ENCODE results near the gene BICC1.

- TF ChIP-seq, protein P1, sequence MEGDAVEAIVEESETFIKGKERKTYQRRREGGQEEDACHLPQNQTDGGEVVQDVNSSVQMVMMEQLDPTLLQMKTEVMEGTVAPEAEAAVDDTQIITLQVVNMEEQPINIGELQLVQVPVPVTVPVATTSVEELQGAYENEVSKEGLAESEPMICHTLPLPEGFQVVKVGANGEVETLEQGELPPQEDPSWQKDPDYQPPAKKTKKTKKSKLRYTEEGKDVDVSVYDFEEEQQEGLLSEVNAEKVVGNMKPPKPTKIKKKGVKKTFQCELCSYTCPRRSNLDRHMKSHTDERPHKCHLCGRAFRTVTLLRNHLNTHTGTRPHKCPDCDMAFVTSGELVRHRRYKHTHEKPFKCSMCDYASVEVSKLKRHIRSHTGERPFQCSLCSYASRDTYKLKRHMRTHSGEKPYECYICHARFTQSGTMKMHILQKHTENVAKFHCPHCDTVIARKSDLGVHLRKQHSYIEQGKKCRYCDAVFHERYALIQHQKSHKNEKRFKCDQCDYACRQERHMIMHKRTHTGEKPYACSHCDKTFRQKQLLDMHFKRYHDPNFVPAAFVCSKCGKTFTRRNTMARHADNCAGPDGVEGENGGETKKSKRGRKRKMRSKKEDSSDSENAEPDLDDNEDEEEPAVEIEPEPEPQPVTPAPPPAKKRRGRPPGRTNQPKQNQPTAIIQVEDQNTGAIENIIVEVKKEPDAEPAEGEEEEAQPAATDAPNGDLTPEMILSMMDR (IDR thresholded peaks at IDR 0.05): no peak
- TF ChIP-seq POLR2A (IDR thresholded peaks at IDR 0.05): no peak
- no peak for TF ChIP-seq EP300 (IDR thresholded peaks at IDR 0.05)
Observed at GRCh38 chr10:58544135-58544534, 31.5 kb downstream of the BICC1 start.
